HG03066 (cell line): Measurements from ENCODE around the gene TRIL.

Experiments used
- ATAC-seq: cut with Tn5 transposase; IDR thresholded peaks from one replicate; pipeline ENCODE4 v1.9.1; 2021; ENCODE audit warnings: low read depth; ENCODE audit not compliant: unreplicated experiment

Gene TRIL

DNA sequence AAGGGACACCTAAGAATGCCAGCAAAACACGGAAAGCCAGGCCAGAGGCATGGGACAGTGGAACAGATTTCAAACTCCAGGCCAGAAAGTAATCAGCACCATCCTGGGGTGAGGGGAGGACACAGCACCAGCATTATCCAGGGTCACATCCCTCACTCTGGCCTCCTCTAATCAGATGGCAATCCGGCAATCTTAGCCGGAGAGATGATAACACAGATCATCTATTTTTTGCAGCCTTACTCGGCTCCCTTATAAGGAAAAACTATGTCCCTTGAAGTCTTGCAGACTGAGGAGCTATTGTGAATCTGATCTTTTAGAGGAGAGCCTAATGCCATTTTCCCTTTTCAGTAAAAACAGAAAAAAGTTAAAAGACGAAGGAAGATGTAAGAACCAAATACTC lies 16.5 kb downstream of the TRIL start:
- ATAC-seq, result no peak

DNA sequence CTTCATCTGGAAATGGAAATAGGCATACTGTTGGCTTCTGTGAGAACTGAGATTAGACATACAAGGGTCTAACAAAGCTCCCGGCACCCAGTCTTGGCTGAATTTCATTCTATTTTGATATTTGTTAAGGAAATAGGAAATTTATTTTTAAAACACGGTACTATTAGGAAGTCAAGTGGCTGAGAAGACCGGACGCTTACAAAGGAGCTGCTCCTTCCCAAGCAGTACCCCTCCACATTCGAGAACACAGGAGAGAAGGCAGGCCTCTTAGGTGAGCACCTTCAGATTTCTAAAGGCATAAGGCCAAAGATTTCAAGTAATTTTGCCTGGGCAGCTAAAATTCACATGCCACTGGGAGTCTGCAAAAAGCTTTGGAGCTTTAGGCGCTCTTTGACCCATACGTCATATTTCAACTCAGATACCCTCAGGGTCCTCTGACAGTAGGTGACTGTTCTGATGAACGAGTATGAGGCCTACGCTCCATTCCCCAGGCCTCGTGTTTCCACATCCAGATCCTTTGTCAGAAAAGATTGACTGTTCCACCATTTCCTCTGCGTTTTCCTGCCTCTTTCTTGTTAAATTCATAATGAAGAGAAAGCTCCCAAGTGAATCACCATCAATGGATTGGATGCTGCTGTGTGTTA lies 17.3 kb downstream of the TRIL start:
- ATAC-seq, result no peak

DNA sequence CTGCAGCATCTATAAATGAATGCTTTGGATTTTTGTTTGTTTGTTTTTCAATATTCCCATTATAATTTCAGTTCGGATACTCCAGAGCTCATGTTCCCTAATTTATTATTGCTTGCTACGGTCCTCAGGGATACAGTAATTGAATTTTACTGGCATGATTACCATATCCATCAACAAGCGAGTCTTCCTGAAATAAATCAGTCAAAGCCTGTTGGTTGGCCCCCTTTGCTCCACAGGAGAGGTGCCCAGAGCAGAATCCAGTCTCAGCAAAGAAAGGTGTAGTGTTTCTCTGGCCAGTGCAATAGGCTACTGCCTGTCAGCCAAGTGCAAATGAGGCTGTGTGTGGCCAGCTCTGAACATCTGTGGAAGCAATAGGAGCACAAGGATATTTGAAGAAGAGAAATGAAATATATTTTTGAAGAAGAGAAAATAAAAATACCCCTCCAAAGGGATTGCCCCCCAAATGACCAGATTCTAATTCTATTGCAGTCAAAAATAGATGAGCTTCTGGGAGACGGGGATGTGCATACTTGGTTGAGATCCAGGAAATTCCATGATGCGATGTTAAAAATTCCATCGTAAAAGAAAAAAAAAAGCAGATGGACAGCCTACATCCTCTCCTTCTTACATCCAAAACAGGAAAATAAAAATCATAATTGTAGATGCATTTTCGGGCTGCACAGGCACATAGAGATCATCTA lies 18.1 kb downstream of the TRIL start:
- ATAC-seq, result no peak

DNA sequence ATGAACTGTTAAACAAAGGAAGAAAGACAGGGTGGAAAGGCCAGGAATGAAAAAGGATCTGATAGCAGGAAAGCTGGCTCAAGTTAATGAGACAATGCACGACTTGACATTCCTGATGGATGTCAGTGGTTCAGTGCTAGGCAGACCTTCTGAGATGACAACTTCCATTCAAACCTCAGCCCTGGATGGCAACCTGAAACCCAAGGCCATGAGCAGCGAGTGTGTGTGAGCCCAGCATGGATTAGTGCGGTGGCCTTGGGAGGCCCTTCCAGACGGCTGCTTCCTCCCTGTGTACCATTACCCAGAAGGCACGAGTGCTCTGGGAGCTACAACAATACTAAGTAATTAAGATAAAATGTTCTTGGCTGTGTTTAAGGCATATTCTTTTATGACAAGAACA lies 18.8 kb downstream of the TRIL start:
- no peak for ATAC-seq

DNA sequence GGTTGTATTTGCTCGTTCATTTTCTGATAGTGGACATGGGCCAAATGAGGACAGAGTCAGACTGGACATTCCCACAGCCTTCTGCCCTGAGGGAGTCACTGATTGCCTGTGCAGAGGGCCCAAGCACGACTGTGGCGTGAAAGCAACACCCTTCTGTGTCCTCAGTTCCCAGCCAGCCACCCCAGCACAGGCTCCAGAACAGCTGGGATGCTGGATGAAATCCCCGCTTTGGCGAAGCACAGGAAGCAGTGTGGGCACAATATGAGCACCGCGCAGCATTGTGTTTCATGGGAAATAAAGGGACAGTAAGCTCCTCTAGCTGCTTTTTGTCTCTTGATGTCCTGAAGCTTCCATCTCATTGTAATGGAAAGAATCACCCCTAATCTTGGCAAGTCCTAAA lies 20.5 kb downstream of the TRIL start:
- ATAC-seq, result no peak

DNA sequence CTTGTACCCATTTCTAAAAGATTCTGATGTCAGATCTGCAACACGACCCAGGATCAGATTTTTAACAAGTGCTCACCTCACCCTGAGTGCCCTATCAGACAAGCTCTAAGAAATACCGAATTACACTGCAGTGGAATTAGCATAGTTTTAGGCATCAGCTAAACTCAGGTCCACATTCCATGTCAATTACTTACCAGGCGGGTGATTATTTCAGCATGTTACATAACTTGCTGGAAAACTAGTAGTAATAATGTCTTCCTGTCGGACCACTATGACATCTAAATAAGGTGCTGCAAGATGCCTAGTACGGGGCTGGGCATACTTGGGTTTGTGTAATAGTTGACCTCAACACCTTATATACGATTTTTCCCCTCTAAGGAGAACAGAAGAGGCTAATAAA lies 21.0 kb downstream of the TRIL start:
- ATAC-seq, result no peak

DNA sequence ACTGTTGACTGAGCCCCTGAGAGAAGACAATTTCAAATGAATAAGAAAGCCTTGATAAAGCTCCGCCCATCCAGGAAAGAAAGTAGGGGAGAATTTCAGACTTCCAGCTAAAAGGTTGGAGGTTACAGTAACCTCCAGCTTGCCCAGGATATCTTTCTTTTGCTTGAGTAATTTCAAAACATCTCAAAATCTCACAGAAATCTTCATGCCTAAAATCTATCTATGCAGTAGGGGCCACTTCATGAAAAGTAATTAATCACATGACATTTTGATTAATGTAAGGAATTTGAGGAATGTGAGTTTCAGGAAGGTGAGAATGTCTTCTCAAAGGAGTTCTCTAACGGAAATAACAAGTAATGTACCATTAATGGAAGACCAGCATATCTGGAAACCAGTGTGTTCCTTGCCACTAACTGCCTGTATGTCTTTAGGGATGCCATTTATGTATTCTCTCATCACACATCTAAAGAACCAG lies 24.2 kb downstream of the TRIL start:
- no peak for ATAC-seq

DNA sequence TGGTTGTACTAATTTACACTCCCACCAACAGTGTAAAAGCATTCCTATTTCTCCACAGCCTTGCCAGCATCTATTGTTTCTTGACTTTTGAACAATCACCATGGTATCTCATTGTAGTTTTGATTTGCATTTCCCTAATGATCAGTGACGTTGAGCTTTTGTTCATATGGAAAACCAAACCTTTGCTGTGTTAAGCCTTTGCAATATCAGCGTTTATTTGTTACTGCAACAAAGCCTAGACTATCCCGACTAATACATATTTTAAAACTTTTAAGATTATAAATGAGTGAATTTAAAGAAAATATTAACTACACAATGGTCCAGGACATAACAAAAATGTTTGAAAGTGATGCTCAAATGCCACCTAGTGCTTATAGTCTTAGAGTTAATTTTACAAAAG lies 26.6 kb downstream of the TRIL start:
- ATAC-seq, result no peak

DNA sequence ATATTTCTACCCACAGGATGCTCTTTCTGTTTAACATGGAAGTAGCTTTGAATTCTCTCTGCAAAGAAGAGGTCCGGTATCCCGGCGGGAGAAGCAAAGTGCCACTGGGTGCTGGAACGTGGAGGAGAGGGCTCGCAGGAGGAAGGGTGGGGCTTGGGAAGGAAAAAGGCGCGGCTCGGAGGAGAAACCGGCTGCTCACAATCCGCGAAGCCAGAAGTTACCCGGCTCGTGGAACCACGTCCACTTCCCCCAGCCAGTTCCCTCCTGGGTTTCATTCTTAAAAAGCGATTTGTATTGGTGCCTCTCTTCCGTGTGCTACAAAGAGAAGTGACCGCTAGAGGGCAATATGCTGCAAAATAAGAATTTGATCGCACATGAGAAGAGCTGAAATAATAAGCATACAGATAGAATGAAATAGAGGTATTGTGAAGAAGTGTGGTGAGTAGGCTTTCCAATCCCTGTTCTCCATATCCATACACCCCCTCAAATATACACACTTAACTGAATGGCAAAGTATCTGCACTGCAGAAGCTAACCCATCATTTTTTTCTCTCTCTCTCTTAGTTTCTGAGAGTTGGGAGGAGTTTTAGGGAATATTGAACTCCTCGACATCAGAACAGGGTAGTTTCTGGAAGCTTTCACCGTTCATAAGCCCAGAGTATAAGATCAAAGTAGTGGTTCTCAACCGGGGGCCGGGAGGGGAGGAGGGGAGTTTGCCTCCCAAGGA lies 31.1 kb downstream of the TRIL start:
- no peak for ATAC-seq

DNA sequence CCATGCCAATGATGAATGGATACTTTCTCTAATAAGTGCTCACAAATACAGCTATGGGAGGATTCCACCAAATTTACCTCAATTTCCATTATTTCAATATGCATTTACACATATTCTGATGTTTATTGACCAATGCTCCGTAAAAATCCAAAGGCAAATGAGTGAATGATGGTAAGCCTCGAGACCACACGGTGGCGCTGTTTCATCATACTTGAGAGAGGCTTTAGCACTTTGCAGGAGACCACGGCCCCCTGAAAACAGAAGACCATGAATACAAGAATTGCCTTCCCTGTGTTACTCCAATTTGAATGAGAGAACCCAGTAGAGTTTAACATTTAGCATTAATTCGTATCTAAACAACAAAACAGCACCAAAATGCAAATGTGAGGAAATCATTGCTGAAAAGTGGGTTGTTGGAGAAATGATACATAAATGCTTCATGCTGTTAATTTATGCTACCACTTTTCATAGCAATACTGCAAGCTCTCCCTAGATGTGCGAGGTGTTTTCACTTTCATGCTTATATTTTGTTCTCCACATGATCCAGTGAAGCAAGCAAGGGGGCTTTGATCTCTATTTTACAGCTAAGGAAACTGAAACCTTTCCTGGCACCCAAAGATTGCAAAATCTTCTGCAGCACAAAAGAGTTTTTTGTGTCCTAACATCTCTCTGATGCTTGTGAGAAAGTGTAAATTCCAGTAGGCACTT lies 35.4 kb downstream of the TRIL start:
- no peak for ATAC-seq

DNA sequence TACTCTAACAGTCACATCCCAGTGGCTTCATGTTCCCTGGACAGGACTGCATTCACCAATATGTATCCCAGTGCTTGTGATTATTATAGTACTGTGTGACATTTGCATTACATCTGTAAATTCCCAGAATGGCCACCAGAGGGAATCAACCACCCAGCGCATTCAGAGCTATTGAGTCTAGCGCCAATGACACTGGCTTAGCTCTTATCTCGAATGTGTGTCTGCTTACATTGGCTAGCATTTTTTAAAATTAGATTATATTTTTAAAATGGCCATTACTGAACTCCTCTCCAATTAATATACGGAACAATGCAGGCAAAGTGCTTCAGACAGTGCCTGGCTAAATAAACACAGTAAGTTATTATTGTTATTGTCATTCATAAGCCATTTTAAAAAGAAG lies 36.3 kb downstream of the TRIL start:
- peak; percentile 86 for ATAC-seq

DNA sequence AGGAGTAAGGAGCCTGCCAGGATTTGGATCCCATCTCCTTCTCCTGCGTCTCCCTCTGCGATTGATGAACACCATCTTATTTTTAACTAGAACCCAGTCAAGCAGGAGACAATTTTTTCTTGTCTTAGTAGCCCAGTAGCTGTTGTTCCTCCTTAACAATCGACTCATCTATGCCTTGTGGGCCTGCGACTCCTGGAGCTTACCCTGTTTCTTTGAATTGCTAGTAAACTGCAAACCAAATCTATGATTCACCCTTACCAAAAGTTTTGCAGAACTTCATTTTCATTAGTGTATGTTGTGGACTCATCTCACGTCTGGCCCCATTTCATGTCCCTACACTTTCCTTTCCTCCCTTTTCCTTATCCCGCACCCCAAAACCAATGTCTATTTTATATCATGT lies 37.7 kb downstream of the TRIL start:
- ATAC-seq, result no peak

DNA sequence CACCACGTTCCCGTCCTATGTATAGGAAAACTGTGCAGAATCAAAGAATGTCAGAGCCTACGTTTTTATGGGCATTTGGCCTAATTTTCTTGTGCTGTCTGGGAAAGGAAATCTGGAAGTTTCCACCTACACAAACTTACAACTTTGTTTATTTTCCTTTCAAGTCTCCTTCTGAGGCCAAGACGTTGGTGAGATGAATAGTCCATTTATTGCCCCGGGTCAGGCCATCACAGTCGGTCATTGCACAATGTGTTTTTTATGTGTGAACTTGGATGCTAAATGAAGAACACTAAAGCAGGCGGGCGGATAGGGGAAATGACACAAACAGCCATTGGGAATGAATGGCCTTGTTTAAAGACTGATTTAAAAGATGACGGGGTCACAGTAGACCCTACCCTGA lies 38.6 kb downstream of the TRIL start:
- no peak for ATAC-seq

DNA sequence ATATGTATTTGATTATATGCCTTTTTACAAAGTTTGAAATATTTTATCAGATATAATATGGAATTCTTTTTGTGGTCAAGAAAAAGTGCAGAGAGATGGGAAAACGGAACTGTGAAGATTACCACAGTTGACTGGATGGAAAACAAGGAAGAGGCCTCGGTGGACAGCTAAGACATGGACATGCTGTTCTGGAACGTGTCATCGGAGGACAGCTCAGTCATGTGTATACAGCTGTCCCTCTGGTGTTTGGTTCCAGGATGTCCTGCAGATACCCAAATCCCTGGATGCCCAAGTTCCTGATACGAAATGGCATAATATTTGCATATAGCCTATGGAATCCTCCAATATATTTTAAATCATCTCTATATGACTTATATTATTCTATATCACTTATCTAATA lies 49.4 kb downstream of the TRIL start:
- ATAC-seq, result no peak

DNA sequence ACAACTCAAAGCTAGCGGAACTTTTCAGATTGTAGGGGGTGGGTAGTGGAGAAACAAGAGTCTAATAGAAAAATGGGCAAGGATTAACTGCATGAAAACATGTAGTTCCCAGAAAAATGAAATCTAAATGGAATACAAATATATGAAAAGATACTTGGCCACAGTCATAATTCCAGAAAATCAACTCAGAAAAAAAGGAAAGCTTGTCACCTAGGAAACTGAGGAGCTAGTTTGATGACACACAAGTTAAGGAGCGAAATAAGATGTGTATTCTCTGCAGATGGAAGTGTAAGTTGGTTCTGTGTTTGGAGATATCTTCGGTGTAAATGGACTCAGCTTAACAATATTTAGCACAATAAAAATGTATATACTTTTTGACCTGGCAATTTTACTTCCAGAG lies 52.7 kb downstream of the TRIL start:
- ATAC-seq, result no peak

DNA sequence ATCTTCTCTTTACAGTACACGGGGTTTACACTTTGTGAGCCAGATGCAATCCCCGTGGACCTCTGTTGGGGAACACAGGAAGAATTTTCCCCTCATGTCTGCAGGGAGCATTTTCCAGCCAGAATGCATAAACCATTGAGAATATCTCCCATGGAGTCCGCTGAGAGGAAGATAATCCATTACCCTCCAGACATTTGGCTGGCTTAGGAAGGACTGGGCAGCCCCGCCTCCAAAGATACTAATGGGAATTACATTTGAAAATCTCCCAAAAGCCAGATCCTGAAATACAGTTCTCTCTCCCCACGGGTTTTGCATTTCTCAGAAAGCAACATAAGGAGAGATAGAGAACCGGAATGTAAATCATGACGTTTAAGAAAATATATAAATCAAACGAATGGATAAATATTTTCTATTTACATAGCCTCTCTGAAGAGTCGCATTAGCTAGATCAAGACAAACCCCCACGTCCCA lies 53.5 kb downstream of the TRIL start:
- no peak for ATAC-seq

DNA sequence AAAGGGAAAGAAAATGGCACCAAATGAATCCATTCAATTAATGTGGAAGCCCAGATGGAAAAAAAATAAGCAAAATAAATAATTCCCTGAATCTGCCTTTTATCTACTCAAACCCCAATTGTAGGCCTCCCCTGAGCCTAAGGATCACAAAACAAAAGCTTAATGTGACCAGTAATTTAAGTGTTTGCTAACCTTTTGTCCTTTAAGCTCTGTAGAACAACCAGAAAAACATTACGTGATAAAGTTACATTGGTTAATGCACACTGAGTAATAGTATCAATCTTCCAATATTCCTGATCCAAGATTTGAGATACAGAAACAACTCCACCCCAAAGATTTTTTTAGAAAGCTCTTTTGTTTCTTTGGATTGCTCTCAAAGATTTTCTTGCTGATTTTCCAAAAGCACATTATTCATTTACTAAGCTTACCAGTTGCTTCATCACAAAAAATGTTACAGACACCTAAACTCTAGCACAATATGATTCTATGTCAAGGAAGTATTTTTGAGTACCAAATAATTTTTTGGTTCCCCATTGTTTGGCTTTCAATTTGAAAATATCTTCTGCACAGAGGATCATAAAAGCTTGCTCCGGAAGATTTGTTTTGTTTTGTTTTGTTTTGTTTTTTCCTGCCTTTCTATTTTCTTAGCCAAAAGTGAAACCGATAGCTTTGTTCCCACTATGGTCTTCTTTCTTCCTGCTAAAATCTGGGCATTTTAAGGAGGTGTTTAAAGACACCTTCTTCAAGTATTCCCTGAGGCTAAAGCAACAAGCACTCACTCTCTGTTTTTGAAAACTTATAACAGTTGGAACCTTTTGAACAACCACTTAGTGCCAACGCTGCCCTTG lies 54.2 kb downstream of the TRIL start:
- ATAC-seq, result no peak
